ENCODE data around the gene PFKFB3.
"Not testable (repeated sequence)": the region's sequence is repeated elsewhere in the genome, so short reads cannot be mapped to it uniquely, and the experiment has no call there.

The PFKFB3 gene

DNA sequence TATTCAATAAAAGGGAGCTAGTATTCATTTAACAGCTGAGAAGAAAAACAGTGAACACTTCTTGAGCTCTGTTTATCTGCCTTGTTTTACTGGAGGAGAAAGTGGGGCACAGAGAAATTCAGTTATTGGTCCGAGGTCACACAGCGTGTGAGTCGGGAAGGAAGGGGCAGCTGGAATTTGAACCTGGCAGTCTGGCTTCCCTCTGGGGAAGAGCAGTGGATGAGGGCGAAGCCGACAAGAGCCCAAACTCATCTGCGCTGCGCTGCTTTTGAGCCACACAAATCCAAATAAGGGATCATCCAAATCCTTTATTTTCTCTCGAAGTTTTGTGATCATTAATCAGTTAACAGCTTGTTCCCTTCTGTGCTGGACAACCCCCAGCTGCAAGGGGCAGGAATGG, 23.7 kb upstream of the PFKFB3 start:
- no peak for DNase-seq

GRCh38 chr10:6180480-6181110, 22.1 kb upstream of the PFKFB3 start:
- DNase-seq: no peak

DNA sequence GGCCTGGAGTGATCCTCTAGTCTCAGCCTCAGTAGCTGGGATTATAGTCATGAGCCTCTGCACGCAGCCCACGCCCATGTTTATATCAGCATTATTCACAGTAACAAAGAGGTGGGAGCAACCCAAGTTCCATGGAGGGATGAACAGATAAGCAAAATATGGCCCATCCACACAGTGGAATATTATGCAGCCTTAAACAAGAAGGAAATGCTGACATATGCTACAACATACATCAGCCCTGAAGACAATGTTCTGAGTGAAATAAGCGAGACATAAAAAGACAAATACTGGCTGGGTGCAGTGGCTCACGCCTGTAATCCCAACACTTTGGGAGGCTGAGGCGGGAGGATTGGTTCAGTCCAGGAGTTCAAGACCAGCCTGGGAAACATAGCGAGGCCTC, 21.5 kb upstream of the PFKFB3 start:
- DNase-seq: no peak

GRCh38 chr10:6182454-6183098, 20.2 kb upstream of the PFKFB3 start:
- no peak for DNase-seq

DNA sequence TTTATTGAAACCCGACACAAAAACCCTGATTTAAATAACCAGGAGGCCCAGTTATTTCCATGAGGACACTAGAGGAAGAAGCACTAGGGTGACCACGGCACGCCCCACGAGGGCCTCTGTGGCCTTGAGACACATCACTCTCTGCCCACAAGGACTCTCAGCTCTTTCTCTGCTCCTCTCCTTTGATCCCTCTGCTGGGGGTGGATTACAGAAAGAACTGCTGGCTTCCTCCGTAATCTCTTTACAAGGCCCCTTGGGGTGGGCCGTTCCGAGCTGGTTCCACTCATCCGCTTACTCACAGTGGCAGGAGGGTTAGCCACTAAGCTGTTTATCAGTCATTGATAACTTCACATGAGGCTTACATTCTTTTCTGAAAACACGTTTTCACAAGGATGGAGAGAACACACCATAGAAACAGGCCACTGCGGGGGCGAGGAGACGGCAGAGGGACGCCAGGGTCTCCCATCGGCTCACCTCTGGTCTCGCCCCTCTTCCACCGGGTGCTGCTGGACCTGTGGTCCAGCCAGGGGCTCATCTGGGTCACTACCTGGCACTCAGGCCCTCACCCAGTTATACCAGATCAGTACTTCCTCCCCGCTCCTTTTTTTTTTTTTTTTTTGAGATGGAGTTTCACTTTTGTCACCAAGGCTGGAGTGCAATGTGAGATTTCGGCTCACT, 17.6 kb upstream of the PFKFB3 start:
- DNase-seq: no peak

- no peak for DNase-seq
These were observed 15.9 kb upstream of the PFKFB3 start for GRCh38 chr10:6186894-6187256.

- no peak for DNase-seq
These were observed 15.5 kb upstream of the PFKFB3 start for GRCh38 chr10:6187278-6187677.

GRCh38 chr10:6190033-6190432, 12.7 kb upstream of the PFKFB3 start:
- not testable (repeated sequence) for DNase-seq

DNA sequence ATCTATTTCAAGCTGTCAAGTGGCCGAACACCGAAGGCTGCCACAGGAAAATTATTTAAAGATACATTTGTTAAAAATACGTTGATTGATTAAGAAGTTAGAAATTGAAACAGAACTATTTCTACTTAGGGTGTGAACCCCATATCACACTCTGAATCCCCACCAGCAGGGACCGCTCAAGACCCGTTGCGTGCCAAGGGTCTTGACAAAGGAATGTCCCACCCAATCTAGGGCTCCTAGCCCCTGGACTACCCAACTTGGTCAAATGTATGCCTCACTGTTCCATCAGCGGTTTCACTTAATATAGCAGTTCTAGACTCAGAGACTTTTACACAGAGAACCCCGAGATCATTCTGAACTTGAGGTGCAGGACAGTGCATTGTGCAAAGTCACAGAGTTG, 11.6 kb upstream of the PFKFB3 start:
- DNase-seq: no peak

DNA sequence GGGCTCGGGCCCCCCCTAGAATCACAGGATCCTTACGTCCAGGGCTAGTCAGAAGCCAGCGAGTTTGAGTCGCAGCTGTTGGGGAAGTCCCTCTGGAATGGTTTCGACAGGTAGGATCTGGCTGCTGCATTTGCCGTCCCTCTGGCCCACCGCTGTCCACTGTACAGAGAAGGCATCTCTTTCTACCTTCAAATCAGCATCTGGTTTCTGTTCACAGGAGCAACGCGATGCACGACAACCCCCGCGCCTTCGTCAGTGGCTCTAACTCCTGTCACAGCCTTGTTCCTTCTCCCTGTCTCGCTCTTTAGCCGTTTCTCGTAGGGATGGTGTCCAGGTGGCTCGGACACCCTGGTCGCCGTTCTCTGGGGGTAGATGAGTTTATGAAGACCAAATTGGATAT, 11.2 kb upstream of the PFKFB3 start:
- DNase-seq: no peak

GRCh38 chr10:6193342-6193741, 9.4 kb upstream of the PFKFB3 start:
- DNase-seq: not testable (repeated sequence)

DNA sequence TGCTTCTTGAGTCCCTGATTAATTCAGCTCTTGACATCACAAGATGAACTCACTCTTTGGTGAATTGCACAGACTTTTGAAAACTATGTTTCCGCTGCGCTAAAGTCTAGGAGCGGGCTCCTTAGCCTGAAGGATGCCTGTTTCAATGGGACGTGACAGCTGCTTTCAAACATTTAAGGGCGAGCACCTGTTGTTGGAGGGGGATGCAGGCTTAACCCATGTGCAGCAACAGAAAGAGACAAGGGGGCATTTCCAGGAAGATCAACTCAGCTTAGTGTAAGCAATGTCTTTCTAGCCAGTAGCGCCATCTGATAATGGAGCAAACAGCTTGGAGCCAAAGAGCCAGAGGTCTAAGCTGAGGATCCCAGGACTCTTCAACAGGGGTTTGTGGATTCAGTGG, 8.4 kb upstream of the PFKFB3 start:
- DNase-seq: no peak

DNA sequence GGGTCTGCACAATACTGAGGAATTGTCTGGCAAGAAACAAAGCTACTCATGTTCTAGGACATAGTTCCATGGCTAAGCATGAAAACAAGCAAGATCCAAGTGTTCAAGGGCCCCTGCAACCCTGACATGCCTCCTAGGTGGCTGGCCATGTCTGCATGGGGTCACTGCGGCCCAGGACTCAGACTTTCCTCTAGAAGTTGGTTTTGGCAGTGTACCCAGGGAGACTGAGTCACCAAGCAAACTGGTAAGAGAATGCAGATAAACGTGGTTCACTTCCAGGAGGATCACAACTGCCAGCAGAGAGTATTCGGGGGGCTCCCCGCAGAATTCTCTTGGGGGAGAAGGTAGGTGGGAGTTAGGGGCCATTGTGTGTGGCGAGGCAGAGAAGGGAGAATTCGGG, 7.4 kb upstream of the PFKFB3 start:
- no peak for DNase-seq

- DNase-seq: no peak
These were observed 6.9 kb upstream of the PFKFB3 start for GRCh38 chr10:6195846-6196245.

GRCh38 chr10:6196524-6196923, 6.2 kb upstream of the PFKFB3 start:
- DNase-seq: not testable (repeated sequence)

- DNase-seq: no peak
These were observed 5.4 kb upstream of the PFKFB3 start for GRCh38 chr10:6197321-6197720.

- no peak for DNase-seq
These were observed 4.6 kb upstream of the PFKFB3 start for GRCh38 chr10:6198171-6198570.

- no peak for DNase-seq
These were observed 3.5 kb upstream of the PFKFB3 start for GRCh38 chr10:6199131-6199733.

- no peak for DNase-seq
These were observed 2.3 kb upstream of the PFKFB3 start for GRCh38 chr10:6200440-6200733.

DNA sequence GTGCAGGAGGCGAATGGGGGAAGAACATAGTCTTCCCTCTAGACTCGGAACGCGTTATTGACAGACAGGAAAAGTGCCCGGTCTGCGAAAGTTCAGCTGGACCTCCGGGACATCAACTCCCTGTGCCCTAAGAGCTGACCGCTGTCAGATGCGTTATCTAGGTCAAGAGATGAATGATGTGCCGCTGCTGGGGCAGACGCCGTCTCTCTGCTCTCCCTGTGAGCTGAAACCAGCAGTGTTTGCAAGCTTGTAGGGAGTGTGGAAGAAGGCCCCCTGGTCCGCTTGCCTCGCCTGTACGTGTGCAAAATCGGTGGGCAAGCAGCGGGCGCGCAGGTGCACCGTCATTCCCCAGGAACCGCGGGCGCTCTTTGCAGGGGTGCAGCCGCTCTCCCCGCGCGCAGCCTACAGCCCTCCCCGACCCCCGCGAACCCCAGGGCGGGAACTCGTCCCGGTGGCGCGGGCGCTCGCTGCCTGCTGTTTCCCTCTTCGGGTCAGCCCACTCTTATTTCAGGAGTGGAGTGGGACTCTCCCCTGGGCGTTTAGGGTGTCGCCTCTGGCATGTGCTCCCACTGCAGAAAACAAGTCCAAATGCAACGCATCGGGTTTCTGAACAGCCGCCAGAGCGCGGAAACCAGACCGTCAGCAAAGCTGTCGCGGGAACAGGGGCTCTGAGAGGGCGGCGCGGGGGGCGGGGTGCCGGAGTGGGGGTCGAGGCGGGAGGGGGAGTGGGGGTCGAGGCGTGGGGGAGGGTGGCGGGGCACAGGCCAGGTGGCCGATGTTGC, 1.8 kb upstream of the PFKFB3 start:
- no peak for DNase-seq

- DNase-seq: no peak
These were observed 1.2 kb upstream of the PFKFB3 start for GRCh38 chr10:6201516-6201975.

- no peak for DNase-seq
These were observed 541 bp upstream of the PFKFB3 start for GRCh38 chr10:6202098-6202683.

Measured in NCI-H1417 treated with DMSO at 0.1 percent for 48 hours (cell line).